NCI-H2081 treated with DMSO at 0.1 percent for 48 hours (cell line): ENCODE measurements around the gene ATXN7L1.
"Not testable (repeated sequence)": the region's sequence is repeated elsewhere in the genome, so short reads cannot be mapped to it uniquely, and the experiment has no call there.

Experiments used
- DNase-seq: peaks from one replicate; lab custom pipeline; 2025; lab: John Stamatoyannopoulos, UW

The ATXN7L1 gene

DNA sequence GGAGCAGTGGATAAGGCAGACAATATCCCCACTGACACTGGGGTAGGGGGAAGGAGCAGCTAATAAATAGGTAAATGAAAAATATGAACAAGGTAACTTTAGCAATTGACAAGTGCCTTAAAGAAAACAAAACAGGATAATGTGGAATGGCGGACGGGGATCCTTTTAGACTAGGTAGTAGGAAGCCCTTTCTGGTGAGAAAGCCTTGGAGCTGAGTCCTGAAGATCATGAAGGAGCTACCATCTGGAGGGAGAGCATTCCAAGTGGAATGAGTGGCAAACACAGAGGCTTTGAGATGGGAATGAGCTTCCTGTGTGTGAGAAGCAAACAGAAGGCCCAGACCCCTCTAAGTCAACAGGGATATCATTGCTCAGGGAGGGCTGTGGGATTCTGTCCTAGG is 16.0 kb upstream of the ATXN7L1 start:
- DNase-seq, result no peak

DNA sequence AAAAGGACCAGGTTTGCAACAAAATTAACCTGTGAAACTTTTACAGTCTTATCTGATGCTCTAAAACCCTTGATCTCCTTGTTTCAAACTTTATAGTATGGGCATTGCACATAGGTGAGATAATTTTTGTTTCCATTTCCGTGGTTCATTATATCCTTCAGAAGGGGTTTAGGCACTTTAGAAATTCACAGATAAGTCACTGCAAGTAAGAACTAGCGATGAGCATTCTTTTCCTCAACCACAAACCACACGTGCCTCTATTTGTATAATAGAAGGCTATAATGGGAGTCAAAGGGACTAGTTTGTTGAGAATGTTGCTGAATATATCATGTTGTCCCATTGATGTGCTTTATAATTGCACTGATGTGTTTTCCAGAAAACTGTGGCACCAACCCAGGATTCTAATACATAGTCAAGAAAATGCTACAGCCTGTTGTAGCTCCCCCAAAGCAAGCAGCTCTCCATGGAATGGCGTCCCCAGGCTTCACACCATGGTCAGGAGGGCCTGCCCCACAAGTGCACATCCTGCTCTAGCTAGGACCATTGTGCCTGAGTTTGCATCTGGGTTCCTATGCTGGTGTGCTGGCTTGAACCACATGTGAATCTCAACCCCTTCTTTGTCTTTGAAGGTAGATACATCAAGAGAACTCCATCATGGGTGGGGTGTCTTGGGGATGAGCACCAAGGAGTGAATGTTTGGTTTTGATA is 14.0 kb upstream of the ATXN7L1 start:
- DNase-seq, result no peak

DNA sequence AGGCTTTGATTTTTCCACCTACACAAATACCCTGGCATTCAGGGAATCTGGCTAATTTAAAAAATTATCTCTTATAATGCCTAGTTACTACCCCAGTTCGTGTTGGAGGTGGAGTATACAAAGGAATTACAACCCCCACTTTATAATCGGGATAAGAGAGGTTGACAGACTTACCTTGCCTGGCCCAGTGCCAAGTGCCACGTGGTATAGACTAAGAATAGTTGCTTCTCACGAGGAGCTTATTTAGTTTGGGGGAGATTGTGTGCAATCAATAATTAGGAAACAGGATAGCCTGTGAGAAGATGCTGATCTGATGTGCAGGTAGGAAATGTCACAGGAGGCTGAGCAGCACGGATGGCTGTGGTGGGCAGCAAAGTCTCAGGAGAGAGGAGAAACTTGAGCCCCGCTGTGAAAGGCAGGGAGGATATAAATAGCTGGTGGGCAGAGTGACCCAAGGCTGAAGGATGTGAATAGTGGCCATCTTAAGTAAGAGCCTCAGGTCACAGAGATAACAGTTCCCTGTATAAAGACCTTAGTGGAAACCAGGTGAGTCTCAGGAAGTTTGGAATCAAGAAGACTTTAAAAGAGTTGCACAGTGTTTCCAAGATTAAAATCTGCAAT is 11.3 kb upstream of the ATXN7L1 start:
- no peak for DNase-seq

DNA sequence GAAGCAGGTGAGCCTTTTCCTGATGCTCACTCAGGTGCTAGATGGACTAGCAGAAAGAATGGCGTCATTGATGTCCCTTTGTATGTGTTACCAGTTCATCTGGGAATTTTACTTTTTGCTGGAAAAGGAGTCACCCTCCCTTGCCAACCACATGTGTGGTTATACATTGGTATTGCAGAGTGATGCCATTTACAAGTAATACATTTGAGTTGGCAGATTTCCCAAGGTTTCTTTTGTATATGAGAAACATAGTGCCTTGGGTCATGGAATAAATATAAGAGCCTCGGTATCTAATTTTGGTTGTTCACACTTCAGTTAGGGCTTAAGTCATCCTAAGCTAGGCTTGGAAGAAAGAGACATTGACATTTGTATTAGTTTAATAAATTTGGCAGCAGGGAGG is 10.4 kb upstream of the ATXN7L1 start:
- no peak for DNase-seq

DNA sequence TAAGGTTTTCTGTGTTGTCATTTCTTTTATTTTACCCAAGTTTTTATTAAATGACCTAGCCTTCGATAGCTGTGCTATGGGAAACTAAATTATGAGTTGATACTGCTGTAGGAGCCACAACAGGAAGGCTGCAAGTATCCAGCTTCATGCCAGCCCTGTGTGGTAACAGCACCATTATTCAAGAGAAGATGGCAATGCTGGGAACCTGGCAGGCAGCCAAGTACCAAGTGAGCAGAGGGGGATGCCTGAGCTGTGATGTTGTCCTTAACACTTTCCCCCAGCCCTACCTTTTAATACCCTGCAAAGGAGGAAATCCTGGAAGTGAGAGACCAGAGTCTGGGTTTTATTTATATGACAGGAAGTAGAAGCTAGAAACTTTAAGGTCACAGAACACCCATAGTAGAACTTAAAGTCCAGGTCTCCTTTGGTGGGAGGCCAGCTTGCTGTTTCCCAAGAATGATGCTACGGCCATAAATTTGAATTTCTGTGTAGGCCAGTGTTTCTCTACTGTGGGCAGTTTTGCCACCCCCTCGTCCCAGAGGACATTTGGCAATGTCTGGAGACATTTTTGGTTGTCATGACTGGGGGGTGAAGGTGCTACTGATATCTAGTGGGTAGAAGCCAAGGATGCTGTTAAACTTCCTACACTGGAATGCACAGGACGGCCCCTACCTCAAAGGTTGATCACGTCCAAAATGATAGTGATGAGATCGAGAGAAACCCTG is 9.2 kb upstream of the ATXN7L1 start:
- no peak for DNase-seq

DNA sequence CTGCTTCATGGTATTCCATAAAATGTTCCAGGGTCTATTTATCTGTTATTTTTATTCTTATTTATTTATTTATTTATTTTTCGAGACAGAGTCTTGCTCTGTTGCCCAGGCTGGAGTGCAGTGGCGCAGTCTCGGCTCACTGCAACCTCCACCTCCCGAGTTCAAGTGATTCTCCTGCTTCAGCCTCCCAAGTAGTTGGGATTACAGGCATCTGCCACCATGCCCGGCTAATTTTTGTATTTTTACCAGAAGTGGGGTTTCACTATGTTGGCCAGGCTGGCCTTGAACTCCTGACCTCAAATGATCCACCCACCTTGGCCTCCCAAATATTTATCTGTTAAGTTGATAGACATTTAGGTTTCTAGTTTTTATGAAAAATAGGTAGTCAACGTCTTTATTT is 6.8 kb upstream of the ATXN7L1 start:
- DNase-seq, result not testable (repeated sequence)

DNA sequence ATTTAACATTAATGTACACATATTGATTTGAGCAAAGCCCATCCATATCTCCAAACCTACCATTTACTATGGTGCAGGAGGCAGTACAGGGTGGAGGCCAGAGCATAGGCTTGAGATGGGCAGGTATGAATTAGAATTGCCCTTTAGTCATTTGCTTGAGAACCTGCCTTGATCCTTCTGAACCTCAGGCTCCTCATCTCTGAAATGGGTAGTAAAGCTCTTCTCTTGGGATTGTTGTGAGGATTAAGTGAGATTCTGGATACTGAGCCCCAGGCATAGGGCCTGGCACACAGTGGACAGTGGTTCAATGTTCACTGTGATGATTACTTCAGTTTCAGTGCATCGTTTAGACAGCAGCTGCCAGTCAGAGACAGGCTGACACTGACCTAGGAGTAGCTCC is 5.0 kb upstream of the ATXN7L1 start:
- DNase-seq, result no peak

DNA sequence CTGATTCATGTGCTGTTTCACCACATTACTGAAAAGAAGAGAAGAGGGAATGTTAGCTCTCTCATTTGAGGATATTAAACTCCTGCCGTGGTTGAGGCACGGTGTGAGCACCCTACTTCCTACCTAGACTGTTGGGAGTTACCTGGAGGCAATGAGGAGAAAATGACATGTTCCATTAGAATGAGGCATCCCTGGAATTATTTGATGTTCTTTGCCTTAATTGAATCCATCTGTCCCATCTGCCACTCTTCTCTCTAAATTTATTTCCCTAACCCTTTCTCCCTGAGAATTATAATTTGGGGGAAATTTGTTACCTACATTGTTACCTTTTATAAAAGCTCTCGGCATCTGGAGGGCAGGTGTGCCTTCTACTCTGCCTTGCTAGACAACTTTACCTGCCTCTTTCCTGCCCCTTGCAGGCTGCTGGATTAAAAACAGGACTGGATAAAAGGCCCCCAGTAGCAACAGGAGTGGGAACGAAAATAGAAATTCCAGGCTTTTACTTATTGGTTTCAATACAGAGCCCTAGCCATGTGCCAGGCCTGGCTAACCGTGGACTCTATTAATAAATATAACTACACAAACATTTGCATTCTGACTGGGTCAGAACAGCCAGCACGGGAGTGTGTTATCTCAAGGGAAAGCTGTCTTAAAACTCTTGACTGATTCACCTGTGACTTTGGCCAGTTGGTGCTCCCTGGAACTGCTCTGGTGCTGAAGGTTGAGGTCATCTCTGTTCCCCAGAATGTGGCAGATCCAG is 4.4 kb upstream of the ATXN7L1 start:
- DNase-seq, result peak; percentile 70

DNA sequence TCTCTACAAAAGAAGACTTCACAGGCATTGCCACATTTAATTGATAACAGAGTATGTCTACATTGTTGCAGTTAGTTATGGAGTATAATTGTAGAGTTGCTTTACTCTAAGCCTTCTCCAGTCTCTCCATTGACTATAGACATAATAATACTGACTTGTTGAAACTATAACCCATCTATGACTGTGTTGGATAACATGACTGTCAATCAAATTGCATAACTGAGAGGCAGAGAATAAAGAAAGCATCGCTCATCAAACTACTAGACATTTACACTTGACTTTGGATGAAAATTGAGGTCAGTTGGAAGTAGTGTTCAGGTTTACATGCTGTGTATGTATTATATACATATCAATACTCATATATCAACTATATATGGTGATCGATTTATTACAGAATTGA is 3.4 kb upstream of the ATXN7L1 start:
- DNase-seq, result no peak

DNA sequence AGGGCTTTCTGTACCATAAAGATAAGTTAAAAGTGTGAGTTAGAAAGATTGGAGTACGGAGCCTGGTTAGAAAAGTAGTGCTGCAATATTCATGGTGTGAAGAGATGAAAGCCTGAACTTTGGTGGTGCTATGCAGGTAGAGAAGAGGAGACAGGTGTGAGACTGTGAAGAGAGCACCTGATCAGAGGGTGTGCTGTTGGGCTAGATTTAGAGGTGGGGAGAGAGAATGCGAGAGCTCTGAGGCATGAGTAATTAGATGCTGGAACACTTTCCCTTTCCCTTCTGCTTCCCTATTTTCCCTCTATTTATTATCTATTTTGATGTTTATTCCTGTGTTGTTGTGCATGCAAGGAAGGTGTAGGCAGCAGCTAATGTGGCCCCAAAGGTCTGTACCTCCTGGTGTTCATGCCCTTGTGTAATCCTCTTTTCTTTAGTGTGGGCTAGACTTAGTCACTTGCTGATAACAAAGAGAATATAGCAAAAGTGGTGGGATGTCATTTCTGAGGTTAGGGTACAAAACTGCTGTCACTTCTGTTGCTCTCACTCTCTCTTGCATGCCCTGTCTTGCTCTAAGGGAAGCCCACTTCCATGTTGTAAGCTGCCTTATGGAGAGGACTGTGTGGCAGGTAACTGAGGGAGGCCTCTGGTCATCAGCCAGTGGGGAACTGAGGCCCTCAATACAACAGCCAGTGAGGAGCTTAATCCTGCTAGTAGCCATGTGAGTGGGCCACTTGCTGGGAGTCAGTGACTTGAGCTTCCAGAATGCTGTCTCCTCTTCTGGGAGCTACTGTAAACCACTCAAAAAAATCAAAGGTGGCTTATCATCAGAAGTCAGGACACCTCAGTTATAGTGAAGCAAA is 2.6 kb upstream of the ATXN7L1 start:
- DNase-seq, result no peak

DNA sequence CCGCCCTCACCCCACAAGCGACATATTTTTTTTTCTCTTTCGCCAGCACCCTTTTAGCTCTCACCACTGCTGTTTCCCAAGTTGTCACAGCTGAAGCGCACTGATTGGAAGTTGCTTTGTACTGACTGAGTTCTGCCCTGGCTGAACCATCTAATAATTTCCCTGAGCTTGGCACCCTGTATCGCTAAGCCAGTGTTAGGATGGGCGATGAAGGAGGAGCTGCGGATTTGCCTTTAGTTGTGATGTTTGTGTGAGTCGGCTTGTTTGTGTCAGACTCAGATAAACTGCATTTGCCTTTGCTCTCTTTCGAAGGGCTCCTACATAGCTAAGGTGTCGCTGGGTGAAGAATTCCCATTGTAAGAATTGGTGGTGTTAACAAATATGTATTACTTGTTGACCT is 1.3 kb upstream of the ATXN7L1 start:
- DNase-seq, result no peak

DNA sequence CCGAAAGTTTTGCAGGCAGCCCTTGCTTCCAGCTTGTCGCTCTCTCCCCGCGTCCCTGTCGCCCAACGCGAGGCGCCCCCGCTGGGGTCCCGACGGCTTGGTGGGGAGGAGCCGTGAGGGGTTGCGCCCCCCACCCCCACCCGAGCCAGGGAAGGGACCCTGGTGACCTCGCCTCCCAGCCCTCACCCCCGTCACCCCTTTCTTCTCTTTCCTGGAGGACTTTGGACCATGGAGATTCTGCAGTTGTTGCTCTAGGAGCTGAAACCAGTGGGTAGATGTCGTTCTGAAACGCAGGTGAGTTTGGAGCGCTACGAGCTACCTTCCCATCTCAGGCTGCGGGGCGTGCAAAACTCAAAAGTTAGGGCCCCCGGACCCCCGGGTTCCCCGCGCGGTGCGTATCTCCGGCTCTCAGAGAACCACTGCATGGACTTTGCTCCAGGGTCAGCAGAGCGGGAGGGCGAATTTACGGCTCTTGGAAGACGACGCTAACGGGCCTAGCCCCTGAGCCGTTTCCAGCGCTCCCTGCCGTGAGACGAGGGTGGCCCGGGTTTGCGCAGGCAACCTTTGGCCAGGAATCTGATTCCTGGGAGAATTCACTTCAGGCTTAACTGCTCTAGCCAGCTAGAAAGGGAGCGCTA is 684 bp upstream of the ATXN7L1 start:
- DNase-seq, result no peak

DNA sequence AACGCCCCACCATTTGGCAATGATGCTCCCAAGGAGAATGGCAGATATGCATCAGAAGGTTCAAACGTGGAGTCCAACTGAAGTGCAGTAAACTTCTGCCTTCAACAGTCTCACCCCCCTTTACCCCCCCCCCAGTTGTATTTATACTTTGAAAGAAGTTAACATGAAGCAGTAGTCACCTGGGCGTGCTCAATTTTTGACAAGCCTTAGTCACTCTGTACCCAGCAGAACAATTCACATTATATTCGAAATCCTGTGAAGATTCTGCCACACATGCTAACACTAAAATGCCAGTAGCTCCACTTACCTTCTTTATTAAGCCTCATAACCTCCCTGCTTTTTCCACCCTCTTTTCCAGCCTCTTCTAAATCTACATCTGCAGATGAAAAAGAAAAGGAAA is 894 bp downstream of the ATXN7L1 start:
- DNase-seq, result no peak

DNA sequence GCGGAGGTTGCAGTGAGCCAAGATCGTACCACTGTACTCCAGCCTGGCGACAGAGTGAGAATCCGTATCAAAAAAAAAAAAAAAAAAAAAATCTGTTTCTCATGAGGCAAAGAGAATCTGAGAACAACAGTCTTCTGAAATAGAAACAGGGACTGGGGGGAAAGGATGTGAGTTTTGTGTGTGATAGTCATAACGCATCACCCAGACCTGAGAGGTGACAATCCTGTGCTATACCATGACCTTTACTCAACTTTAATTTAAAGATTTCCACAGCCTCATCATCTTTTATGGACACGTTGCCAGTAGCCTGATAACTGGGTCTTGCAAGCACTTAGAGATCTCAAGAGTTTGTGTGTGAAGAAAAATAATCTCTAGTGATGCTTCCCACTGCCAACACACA is 2.3 kb downstream of the ATXN7L1 start:
- no peak for DNase-seq

DNA sequence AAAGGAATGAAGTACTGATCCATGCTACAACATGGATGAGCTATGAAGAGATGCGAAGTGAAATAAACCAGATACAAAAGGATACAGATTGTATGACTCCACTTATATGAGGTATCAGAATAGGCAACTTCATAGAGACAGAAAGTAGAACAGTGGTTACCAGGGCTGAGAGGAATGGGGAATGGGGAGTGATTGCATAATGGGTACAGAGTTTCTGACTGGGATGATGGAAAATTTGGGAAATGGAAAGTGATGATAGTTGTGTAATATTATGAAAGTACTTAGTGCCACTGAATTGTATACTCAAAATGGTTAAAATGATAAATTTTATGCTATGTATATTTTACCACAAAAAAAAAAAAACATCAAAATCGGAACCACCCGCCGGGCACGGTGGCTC is 3.9 kb downstream of the ATXN7L1 start:
- no peak for DNase-seq

DNA sequence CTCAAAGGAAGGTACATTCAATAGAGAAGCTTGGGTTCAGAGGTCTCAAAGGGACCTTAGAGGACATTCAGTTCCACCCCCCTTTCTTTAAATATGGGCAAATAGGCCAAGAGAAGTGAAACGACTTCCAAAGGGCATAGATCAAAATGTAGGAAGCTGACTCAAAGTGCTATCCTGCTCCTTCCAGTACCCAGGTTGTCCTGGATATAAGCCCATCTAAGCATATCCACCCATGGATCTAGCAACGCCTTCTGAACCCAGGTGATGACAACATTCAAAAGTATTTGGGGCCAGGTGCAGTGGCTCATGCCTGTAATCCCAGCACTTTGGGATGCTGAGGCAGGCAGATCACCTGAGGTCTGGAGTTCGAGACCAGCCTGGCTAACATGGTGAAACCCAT is 5.3 kb downstream of the ATXN7L1 start:
- DNase-seq, result no peak

DNA sequence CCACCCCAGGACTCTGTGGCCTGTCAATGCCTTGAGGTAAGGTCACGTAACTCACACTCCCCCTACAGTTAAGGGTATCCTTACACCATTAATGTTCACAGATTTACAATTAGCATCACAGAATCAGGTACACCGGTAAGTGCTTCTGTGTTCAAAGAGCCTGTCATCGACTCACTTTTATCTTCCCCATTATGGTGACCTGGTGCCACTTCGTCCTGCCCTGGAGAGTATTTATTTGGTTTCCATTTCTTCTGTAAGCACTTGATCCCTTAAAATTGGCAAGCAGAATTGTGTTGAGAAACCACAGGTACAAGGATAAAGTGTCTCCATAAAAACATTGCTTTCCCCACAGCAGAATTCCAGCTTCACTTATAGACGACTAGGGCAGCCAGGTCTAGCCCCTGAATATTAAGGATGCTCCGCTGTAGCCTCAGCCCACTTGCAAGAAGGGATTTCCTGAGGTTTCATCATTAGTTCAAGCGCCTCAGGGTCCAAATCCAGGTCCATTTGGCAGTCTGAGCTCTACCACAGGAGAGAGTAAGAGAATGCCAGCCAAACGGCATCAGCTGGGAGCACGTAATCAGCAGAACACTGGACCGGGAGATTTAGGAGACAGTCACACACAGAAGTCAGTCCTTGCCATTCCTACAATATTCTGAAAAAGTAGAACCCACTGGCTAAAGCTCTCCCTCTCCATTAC is 10.1 kb downstream of the ATXN7L1 start:
- no peak for DNase-seq

DNA sequence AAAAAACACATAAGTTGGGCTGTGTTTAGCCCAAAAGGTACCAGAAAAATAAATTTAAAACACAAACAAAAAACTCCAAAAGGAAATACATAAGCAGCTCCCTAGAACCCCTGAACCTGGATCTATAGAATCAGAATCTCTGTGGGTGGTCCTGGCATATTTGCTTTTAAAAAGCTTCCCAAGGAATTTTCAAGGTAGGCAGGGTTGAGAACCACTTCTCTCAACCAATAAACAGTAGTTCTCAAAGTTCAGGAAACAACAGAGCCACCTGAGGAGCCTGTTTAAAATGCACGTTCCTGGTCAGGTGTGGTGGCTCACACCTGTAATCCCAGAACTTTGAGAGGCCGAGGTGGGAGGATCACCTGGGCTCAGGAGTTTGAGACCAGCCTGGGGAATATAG is 12.5 kb downstream of the ATXN7L1 start:
- no peak for DNase-seq

DNA sequence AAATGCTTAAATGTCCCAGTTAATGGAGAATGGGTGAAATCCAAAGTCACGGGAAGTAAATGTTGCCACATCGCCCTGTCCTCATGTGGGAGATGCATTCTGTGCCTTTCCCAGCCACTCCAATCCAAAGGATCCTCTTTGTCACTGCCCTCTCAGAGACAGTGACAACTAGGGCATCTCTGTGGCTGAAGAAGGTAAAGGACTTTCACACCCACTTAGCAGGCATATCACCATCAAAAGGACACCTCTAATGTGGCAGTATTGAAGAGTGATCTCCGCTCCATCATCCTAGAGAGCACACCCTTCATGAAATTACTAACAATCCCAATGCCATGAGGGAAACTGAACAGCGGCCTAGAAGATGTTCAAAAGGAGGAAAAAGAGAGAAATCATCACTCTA is 13.6 kb downstream of the ATXN7L1 start:
- no peak for DNase-seq

DNA sequence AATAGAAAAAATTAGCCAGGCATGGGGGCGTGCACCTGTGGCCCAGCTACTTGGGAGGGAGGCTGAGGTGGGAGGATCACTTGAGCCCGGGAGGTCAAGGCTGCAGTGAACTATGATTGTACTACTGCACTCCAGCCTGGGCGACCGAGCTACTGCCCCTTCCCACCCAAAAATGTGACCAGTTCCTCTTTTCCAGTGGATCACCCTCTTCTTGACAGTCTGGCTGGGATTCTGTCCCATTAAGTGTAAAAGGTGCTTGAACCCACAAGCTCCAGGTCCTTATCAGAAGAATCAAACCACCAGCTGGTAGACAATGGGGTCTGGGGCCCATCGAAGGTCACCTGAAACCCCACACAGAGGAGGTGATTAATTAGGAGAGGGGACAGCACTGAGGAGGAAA is 14.1 kb downstream of the ATXN7L1 start:
- no peak for DNase-seq

DNA sequence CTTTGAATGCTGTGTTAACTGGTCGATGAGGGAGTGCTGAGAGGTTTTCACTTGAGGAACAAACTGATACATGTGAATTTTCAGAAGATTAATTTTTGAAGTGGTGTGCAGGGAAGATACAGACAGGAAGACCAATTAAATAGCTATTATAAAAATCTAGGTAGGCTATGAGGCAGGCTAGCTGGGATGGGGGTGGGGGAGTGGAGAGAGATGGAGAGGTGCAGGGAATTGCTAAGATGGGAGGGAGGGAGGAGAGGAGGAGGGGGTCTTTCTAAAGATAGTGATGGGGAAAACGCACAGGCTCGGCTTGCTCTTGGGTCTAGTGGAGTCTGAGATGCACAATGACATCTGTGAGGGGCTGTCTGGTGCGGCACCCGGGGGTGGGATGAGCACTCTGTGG is 15.2 kb downstream of the ATXN7L1 start:
- DNase-seq, result no peak
